LHCN-M2 (cell line): Measurements from ENCODE around the gene PMPCA. TPM values are rescaled to one million over a fixed set of nuclear protein-coding genes. Genes with fewer than 3 reads are reported as not detected.

ENCODE experiments used
- DNase-seq: peaks from one replicate; pipeline ENCODE4 v3.0.0-alpha.2; 2012; ENCODE audit warnings: low read depth
- total RNA-seq: library from RNA; depleted of rRNA; stranded (reverse); fragments of >200 nt; gene quantifications from 2 replicates; pipeline ENCODE4 v1.2.3, GENCODE V29; 2014

PMPCA gene
- total RNA-seq, 1 experiment from 2014 or later, result 46.9 TPM

GRCh38 chr9:136455043-136456002 is 44.9 kb downstream of the PMPCA start:
- no peak for DNase-seq

GRCh38 chr9:136456258-136456657 is 45.8 kb downstream of the PMPCA start:
- DNase-seq, result no peak

- no peak for DNase-seq
These were observed 46.9 kb downstream of the PMPCA start for GRCh38 chr9:136457326-136457725.

GRCh38 chr9:136459425-136459824 is 49.0 kb downstream of the PMPCA start:
- DNase-seq, result no peak

GRCh38 chr9:136460772-136461325 is 50.4 kb downstream of the PMPCA start:
- no peak for DNase-seq

- no peak for DNase-seq
These were observed 52.2 kb downstream of the PMPCA start for GRCh38 chr9:136462664-136463063.

GRCh38 chr9:136463578-136463977 is 53.1 kb downstream of the PMPCA start:
- no peak for DNase-seq

GRCh38 chr9:136464241-136464640 is 53.8 kb downstream of the PMPCA start:
- no peak for DNase-seq

- no peak for DNase-seq
These were observed 55.2 kb downstream of the PMPCA start for GRCh38 chr9:136465500-136466154.

GRCh38 chr9:136466155-136466541 is 55.7 kb downstream of the PMPCA start:
- DNase-seq, result no peak

- DNase-seq, result no peak
These were observed 57.3 kb downstream of the PMPCA start for GRCh38 chr9:136467766-136468165.

- no peak for DNase-seq
These were observed 59.9 kb downstream of the PMPCA start for GRCh38 chr9:136470356-136470755.

GRCh38 chr9:136470792-136471469 is 60.5 kb downstream of the PMPCA start:
- no peak for DNase-seq

- DNase-seq, result no peak
These were observed 61.5 kb downstream of the PMPCA start for GRCh38 chr9:136471802-136472487.

- DNase-seq, result no peak
These were observed 62.3 kb downstream of the PMPCA start for GRCh38 chr9:136472640-136473353.

- no peak for DNase-seq
These were observed 62.9 kb downstream of the PMPCA start for GRCh38 chr9:136473354-136473721.
